SK-N-SH (cell line): ENCODE data around the gene PSMB9. TPM values are rescaled to one million over a fixed set of nuclear protein-coding genes. Genes with fewer than 3 reads are reported as not detected.

ENCODE experiments used
- CTCF ChIA-PET: fragments of 300-600, 350-600 bp; formaldehyde crosslinking; extraction: SDS; loops from one replicate; lab custom pipeline; 2021; lab: Yijun Ruan, JAX
- POLR2A ChIA-PET: fragments of 350-600 bp; sonication (Branson Sonifier 250); formaldehyde crosslinking; extraction: SDS; loops from one replicate; lab custom pipeline; 2020; ENCODE audit warnings: antibody characterized with exemption, inconsistent platforms; lab: Yijun Ruan, JAX
- DNase-seq: peaks from one replicate; pipeline ENCODE4 v3.0.0; 2012
- H2AFZ ChIP-seq: fragments of 200-600 bp; sonication (generic); 2 replicates; pipeline ENCODE4 v1.8.1; 2016; ENCODE audit warnings: antibody characterized with exemption, mild to moderate bottlenecking, low read depth
- H3F3A ChIP-seq: fragments of 200-600 bp; sonication (generic); replicated peaks from 2 replicates; pipeline ENCODE3; 2016; ENCODE audit warnings: antibody characterized with exemption, mild to moderate bottlenecking; ENCODE audit not compliant: insufficient read depth
- H3K27ac ChIP-seq, 2 experiments: fragments of 200-500 bp in 1 of 2; fragments of 200-600 bp in 1 of 2; sonication (Bioruptor generic) in 1 of 2; sonication (generic), shearing (Covaris generic) in 1 of 2; 2 replicates each; pipeline versions ENCODE4 v1.5.1 to v1.6.1; 2014 to 2016; ENCODE audit warnings: low read depth in 2 of 2, inconsistent platforms in 1 of 2, low read length in 1 of 2, mild to moderate bottlenecking in 1 of 2, mixed read lengths in 1 of 2
- H3K27me3 ChIP-seq: fragments of 200-600 bp; sonication (generic), shearing (Covaris generic); 2 replicates; pipeline ENCODE4 v1.6.1; 2016; ENCODE audit warnings: mixed run types; ENCODE audit not compliant: insufficient read depth
- H3K36me3 ChIP-seq, 2 experiments: fragments of 200-500 bp in 1 of 2; fragments of 200-600 bp in 1 of 2; sonication (Bioruptor generic) in 1 of 2; sonication (generic) in 1 of 2; replicated peaks in 1 of 2; 2 replicates each; pipeline versions ENCODE3 to v1.5.1; 2014 to 2016; ENCODE audit warnings: low read length in 1 of 2, mild to moderate bottlenecking in 1 of 2; ENCODE audit not compliant: insufficient read depth in 2 of 2, control insufficient read depth in 1 of 2
- H3K4me1 ChIP-seq, 2 experiments: fragments of 200-500 bp in 1 of 2; fragments of 200-600 bp in 1 of 2; sonication (Bioruptor generic) in 1 of 2; sonication (generic), shearing (Covaris generic) in 1 of 2; 2 replicates each; pipeline versions ENCODE4 v1.5.1 to v1.6.1; 2014 to 2016; ENCODE audit warnings: low read depth in 1 of 2, low read length in 1 of 2, mixed run types in 1 of 2; ENCODE audit not compliant: insufficient read depth in 2 of 2, control insufficient read depth in 1 of 2
- H3K4me2 ChIP-seq: fragments of 200-600 bp; sonication (generic), shearing (Covaris generic); 2 replicates; pipeline ENCODE4 v1.6.1; 2017; ENCODE audit warnings: mixed run types
- H3K4me3 ChIP-seq, 2 experiments: fragments of 200-500 bp in 1 of 2; fragments of 200-600 bp in 1 of 2; sonication (Bioruptor generic) in 1 of 2; sonication (generic), shearing (Covaris generic) in 1 of 2; 2 replicates each; pipeline versions ENCODE4 v1.5.1 to v1.8.1; 2014 to 2016; ENCODE audit warnings: low read depth in 2 of 2, inconsistent platforms in 1 of 2, low read length in 1 of 2, mild to moderate bottlenecking in 1 of 2, mixed read lengths in 1 of 2, moderate library complexity in 1 of 2
- H3K79me2 ChIP-seq: fragments of 200-600 bp; sonication (generic); 2 replicates; pipeline ENCODE4 v1.8.1; 2017; ENCODE audit warnings: mild to moderate bottlenecking; ENCODE audit not compliant: insufficient read depth
- H3K9ac ChIP-seq: fragments of 200-600 bp; sonication (generic); 2 replicates; pipeline ENCODE4 v1.6.1; 2017; ENCODE audit warnings: mixed run types
- H3K9me2 ChIP-seq: fragments of 200-600 bp; sonication (generic); 2 replicates; pipeline ENCODE4 v1.6.1; 2017; ENCODE audit warnings: mixed run types
- H3K9me3 ChIP-seq: fragments of 200-600 bp; sonication (generic); 2 replicates; pipeline ENCODE4 v1.6.1; 2017; ENCODE audit warnings: mixed run types, mild to moderate bottlenecking, moderate library complexity
- H4K20me1 ChIP-seq: fragments of 200-600 bp; sonication (generic); 2 replicates; pipeline ENCODE4 v1.6.1; 2017; ENCODE audit warnings: mild to moderate bottlenecking, mixed run types; ENCODE audit not compliant: insufficient read depth
- CHD2 ChIP-seq: fragments of 150-350 bp; IDR thresholded peaks from 2 replicates; pipeline ENCODE4 v1.6.1; 2018; ENCODE audit warnings: low read length; ENCODE audit not compliant: partially characterized antibody
- CTCF ChIP-seq: fragments of 200-600 bp; sonication (generic); IDR thresholded peaks from 2 replicates; pipeline ENCODE4 v1.6.1; 2017; ENCODE audit warnings: antibody characterized with exemption, mild to moderate bottlenecking, moderate library complexity
- EZH2phosphoT487 ChIP-seq: fragments of 200-600 bp; sonication (generic); IDR thresholded peaks from 2 replicates; pipeline ENCODE4 v1.6.1; 2017; ENCODE audit warnings: low read depth, mixed run types, mild to moderate bottlenecking, antibody characterized with exemption, moderate library complexity, borderline replicate concordance
- FOXM1 ChIP-seq: IDR thresholded peaks from 2 replicates; pipeline ENCODE4 v1.4.0; 2012; ENCODE audit warnings: low read depth, mild to moderate bottlenecking
- MAX ChIP-seq: IDR thresholded peaks from 2 replicates; pipeline ENCODE4 v1.4.0; 2012; ENCODE audit warnings: low read depth
- MEF2A ChIP-seq: IDR thresholded peaks from 2 replicates; pipeline ENCODE4 v1.4.0; 2012; ENCODE audit warnings: low read depth, borderline replicate concordance
- MXI1 ChIP-seq: IDR thresholded peaks from 2 replicates; pipeline ENCODE4 v1.6.1; 2012; ENCODE audit warnings: mild to moderate bottlenecking, low read depth, low read length, improper control_type of control experiment
- NRF1 ChIP-seq: IDR thresholded peaks from 2 replicates; pipeline ENCODE4 v1.6.1; 2012; ENCODE audit warnings: low read depth, mild to moderate bottlenecking, low read length
- PBX3 ChIP-seq: IDR thresholded peaks from 2 replicates; pipeline ENCODE4; 2012
- RAD21 ChIP-seq: IDR thresholded peaks from 2 replicates; pipeline ENCODE4 v1.6.1; 2012; ENCODE audit warnings: mild to moderate bottlenecking, low read length
- REST ChIP-seq: IDR thresholded peaks from 2 replicates; pipeline ENCODE4 v1.6.1; 2012; ENCODE audit warnings: mild to moderate bottlenecking, low read depth, low read length, moderate library complexity
- SMC3 ChIP-seq: IDR thresholded peaks from 2 replicates; pipeline ENCODE4 v1.6.1; 2012; ENCODE audit warnings: low read depth, low read length, improper control_type of control experiment
- TAF1 ChIP-seq: IDR thresholded peaks from 2 replicates; pipeline ENCODE4 v1.6.1; 2012; ENCODE audit warnings: low read depth, mild to moderate bottlenecking, low read length, moderate library complexity, borderline replicate concordance
- TCF12 ChIP-seq: IDR thresholded peaks from 2 replicates; pipeline ENCODE4 v1.4.0; 2012
- TEAD4 ChIP-seq: IDR thresholded peaks from 2 replicates; pipeline ENCODE4 v1.4.0; 2012; ENCODE audit warnings: mild to moderate bottlenecking, borderline replicate concordance; ENCODE audit not compliant: insufficient read depth
- USF1 ChIP-seq: IDR thresholded peaks from 2 replicates; pipeline ENCODE4 v1.4.0; 2012; ENCODE audit warnings: low read depth, borderline replicate concordance
- YY1 ChIP-seq: IDR thresholded peaks from 2 replicates; pipeline ENCODE4 v1.4.0; 2012; ENCODE audit warnings: low read depth, mild to moderate bottlenecking
- WGBS: methylation state at CpG from one replicate; pipeline ENCODE4 v1.1.6; 2017; ENCODE audit warnings: low lambda C conversion rate; 5-methylcytosine and 5-hydroxymethylcytosine counted together
- polyA plus RNA-seq, 3 experiments: library from polyadenylated mRNA; depleted of rRNA; stranded (reverse); fragments of >200 nt; gene quantifications; 2 replicates each; pipeline ENCODE4 v1.2.3, GENCODE V29; 2012

The PSMB9 gene
- polyA plus RNA-seq, 1 of the 3 experiments (the other 2 are of a cell fraction) = 83.7 TPM

- Histone ChIP-seq H3K79me2 (no peaks in the 10 kb centered on the region), H4K20me1 (no peaks in the 10 kb centered on the region), H2AFZ (no peak overlapping the region), H3K36me3 (peaks cover 8 to 19% of the 10 kb centered on the region in 2 experiments), H3K4me2 (no peak overlapping the region), H3K9me2 (no peaks in the 10 kb centered on the region), H3K9ac (no peak overlapping the region), H3F3A (peaks cover 8% of the 10 kb centered on the region), H3K27ac (no peak overlapping the region), H3K9me3 (no peaks in the 10 kb centered on the region)
- no peak for DNase-seq
- CTCF ChIA-PET = interaction anchor here (2.8 to 6.3 kb wide), 4 partner anchors 9 to 118 kb away, joined by 11 to 223 read pairs (median 99); partner anchors contain the start of genes PSMB9 and TAP1
- 88% methylated on average over 2 of the region's 2 CpGs for WGBS
- POLR2A ChIA-PET = no interaction called here
- TF ChIP-seq REST = no peak
- TF ChIP-seq TEAD4 = no peak
- no peak for TF ChIP-seq USF1
- no peak for TF ChIP-seq YY1
- TF ChIP-seq PBX3 = no peak
- no peak for TF ChIP-seq TCF12
- TF ChIP-seq TAF1 = no peak
- TF ChIP-seq MEF2A = no peak
- TF ChIP-seq MAX = no peak
- no peak for TF ChIP-seq RAD21
- no peak for TF ChIP-seq EZH2phosphoT487
- no peak for TF ChIP-seq MXI1
- no peak for TF ChIP-seq SMC3
- no peak for TF ChIP-seq CHD2
- TF ChIP-seq NRF1 = no peak
- no peak for TF ChIP-seq FOXM1
- no peak for TF ChIP-seq CTCF
- TF ChIP-seq, all 33 proteins: peak for 0
- Histone ChIP-seq H3K27me3 (no peaks in the 10 kb centered on the region), H3K4me3 (no peak overlapping the region), H3K4me1 (peaks cover 0 to 7% of the 10 kb centered on the region in 2 experiments; a peak in 1 of 4 replicates)
Observed at GRCh38 chr6:32836873-32837272, 17.1 kb upstream of the PSMB9 start.
